HG03135 (cell line): Measurements from ENCODE around the gene CD2BP2.

ENCODE experiments used
- ATAC-seq: cut with Tn5 transposase; IDR thresholded peaks from one replicate; pipeline ENCODE4 v1.9.1; 2021; ENCODE audit warnings: mild to moderate bottlenecking, moderate library complexity; ENCODE audit not compliant: unreplicated experiment

CD2BP2 gene

DNA sequence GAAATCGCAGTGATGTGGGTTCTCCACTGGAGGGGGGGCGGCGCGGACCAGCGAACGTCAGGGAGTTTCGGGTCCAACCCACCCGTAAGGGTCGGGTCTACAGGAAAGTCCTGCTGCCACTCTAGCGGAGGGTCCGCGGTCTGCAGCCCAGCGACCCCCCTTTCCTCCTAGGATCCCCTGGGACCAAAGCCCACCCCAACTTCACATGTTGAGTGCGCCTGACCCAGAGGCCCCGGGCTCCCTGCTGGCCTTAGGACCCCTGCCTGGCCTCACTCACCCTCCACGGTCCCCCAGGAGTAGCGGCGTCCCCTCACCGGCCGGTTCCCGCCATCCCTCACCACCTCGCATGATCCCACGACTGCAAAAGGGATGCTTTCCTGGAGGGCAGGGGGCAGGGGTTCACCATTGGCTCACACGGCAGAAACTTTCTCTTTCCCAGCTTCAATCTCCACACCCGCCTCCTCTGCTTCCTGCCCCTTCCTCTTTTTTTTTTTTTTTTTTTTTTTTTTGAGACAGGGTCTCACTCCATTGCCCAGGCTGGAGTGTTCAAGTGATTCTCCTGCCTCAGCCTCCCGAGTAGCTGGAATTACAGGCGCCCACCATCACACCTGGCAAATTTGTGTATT is 24.2 kb upstream of the CD2BP2 start:
- no peak for ATAC-seq

DNA sequence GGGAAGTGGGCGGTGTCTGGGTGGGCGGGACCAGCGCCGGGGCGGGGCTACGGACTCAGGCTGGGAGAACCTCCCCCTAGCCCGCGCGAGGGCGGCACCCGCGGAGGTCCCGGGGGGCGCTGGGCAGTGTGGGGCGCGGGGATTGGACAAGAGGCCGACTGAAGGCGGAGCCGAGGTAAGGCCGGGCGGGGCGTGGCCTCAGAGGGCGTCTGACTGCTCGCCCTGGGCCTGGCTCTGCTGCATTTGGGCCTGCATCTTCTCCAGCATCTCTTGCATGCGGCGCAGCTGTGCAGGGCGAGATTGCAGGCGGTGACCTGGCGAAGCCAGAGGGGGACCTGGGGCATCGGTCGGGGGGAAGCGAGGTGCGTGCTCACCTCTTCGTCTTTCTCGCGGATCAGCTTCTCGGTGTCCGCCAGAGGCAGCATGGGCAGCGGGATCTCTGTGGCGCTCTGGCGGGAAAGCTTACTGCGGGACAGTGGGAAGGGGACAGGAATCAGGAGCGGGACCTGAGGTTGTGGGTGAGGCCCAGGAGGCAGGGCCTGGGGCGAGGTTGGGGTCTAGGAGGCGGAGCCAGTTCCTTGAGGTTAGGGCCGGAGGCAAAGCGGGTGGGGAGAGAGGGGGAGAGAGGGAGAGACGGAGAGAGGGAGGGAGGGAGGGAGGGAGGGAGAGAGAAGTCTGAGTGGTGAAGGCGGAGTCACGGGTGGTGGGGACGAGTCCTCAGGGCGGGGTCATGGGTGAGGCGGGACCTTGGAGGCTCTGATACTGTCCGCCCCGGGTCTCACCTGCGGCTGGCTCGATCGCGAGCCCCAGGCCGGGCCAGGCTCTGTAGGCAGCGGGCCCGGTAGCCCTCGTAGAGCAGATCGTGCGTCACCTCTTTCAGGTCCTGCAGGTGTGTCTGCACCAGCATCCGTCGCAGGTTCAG is 23.4 kb upstream of the CD2BP2 start:
- peak; percentile 83 for ATAC-seq

GRCh38 chr16:30377812-30378235 is 22.7 kb upstream of the CD2BP2 start:
- ATAC-seq, result peak; percentile 33

DNA sequence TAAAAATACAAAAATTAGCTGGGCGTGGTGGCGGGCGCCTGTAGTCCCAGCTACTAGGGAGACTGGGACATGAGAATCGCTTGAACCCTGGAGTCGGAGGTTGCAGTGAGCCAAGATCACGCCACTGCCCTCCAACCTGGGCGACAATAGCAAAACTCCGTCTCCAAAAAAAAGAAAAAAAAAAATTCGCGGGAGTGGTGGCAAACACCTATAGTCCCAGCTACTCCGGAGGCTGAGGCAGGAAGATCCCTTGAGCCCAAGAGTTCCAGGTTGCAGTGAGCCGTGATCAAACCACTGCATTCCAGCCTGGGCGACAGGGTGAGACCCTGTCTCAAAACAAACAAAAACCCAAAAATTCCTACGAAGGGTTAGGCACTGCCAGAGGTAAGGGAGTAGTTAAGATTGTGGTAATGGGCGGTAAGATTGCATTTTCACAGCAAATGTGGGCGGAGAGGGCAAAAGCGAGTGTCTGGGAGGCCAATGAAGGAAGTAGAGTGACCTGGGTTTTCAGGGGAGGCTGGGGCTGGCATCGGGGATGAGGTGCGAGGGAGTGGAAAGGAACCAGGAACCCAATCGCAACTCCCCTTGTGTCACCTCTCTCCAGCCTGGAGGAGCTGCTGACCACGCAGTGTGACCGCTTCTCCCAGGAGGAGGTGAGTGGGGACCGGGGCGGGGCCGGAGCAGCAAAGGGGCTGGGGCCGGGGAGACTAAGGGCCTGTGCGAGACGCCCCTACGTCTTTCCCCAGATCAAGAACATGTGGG is 22.1 kb upstream of the CD2BP2 start:
- ATAC-seq, result no peak

DNA sequence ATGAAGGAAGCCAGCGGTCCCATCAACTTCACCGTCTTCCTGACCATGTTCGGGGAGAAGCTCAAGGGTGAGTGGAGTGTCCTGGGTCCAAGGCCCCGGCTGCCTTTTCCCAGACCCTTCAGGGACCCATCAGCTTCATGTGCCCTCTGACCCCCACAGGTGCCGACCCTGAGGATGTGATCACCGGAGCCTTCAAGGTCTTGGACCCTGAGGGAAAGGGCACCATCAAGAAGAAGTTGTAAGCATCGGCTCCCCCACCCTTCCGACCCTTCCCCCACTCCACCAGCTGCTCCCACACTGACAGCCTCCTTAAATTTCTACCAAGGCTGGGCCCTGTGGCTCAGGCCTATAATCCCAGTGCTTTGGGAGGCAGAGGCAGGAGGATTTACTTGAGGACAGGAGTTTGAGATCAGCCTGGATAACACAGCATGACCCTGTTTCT is 21.4 kb upstream of the CD2BP2 start:
- no peak for ATAC-seq

- ATAC-seq, result no peak
Measured at GRCh38 chr16:30375864-30376263, 20.8 kb upstream of the CD2BP2 start.

- no peak for ATAC-seq
Measured at GRCh38 chr16:30374538-30374937, 19.4 kb upstream of the CD2BP2 start, which contains the start of gene MYL11. MYL11 (plus strand) TSS chr16:30374802; CDS start chr16:30374858, 56 bp downstream.

GRCh38 chr16:30372725-30373124 is 17.6 kb upstream of the CD2BP2 start:
- ATAC-seq, result no peak

DNA sequence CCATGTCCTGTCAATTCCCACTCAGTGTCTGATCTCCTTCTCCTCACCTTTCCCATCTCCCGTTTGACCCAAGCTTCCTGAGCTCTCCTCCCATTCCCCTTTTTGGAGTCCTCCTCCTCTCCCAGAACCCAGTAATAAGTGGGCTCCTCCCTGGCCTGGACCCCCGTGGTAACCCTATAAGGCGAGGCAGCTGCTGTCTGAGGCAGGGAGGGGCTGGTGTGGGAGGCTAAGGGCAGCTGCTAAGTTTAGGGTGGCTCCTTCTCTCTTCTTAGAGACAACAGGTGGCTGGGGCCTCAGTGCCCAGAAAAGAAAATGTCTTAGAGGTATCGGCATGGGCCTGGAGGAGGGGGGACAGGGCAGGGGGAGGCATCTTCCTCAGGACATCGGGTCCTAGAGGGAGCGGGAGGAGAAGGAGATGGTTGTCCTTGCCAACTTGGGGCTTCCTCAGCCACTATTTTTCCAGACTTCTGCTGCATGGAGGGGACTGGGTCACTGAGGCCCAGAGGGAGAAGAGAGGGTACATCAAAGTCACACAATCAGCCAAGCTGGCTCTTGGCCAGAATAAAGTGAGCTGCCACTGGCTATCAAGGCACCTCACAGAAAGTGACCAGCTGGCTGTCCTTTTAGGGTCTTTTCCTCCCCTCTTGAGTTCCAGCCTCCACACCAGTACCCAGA is 17.1 kb upstream of the CD2BP2 start:
- ATAC-seq, result no peak

GRCh38 chr16:30371248-30371816 is 16.2 kb upstream of the CD2BP2 start:
- ATAC-seq, result no peak

GRCh38 chr16:30370456-30371247 is 15.5 kb upstream of the CD2BP2 start, which contains the start of gene TBC1D10B:
TBC1D10B (minus strand) TSS chr16:30370494; CDS start chr16:30370183, 311 bp downstream.
- ATAC-seq, result peak; percentile 72

- ATAC-seq, result peak; percentile 8
Measured at GRCh38 chr16:30369938-30370455, 14.9 kb upstream of the CD2BP2 start.

GRCh38 chr16:30369091-30369937 is 14.2 kb upstream of the CD2BP2 start:
- ATAC-seq, result no peak

- no peak for ATAC-seq
Measured at GRCh38 chr16:30368792-30369090, 13.6 kb upstream of the CD2BP2 start.

DNA sequence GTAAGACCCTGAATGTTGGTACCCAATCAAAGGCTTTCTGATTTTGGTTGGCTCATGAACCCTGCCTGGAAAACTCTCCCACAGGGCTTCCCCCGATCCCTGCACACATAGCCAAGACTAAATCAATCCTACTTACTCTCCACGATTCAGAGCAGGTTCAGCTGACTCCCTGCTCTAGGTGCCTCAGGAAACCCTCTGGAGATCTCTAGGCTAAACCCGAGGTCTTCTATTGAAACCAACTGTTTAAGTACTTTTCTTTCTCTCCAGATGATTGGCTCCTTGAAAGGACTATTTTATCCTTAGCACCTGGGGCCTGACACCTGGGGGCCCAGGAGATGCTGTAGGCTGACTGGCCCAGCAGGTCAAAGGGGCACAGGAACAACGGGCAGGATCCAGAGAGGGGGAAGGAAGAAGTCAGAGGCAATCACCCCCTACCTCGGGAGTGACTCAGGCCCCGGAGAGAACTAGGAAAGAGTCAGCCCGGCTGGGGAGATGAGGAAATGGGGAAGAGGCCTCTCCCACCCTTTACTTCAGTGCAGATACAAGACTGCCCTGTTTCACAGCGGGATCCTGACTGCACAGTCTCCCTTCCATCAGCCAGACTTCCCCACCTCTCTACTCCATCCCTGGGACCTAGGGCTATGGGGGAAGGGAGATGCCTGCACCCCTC is 13.1 kb upstream of the CD2BP2 start:
- no peak for ATAC-seq

- no peak for ATAC-seq
Measured at GRCh38 chr16:30367349-30368009, 12.4 kb upstream of the CD2BP2 start.

DNA sequence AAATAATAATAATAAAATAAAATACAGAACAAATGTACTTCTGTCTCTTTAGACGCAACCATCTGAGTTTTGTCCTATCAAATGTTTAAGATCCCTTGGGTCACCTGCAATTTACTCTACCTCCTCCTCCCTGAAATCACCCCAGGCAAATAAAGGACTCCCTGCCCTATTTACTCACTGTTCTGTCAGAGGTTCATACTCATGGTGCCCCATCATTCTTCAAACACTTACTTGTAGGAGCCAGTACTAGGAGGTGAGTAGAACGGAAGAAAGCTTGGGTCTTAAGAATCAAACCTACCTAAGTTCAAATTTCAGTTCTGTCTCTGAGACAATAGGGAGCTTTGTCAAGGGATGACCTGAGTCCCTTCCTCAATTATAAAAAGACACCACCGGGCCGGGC is 11.4 kb upstream of the CD2BP2 start:
- ATAC-seq, result no peak
